Neural progenitor cell (in vitro differentiated cells): ENCODE results near the gene LBR.

Experiments
- CTCF ChIP-seq: fragments of 200-600 bp; sonication (generic); IDR thresholded peaks from 2 replicates; pipeline ENCODE4 v1.5.1; 2017; ENCODE audit warnings: antibody characterized with exemption, mild to moderate bottlenecking
- EZH2 ChIP-seq: fragments of 200-600 bp; sonication (generic); IDR thresholded peaks from 2 replicates; pipeline ENCODE4 v1.6.1; 2017; ENCODE audit warnings: antibody characterized with exemption, mild to moderate bottlenecking, moderate library complexity
- EZH2phosphoT487 ChIP-seq: fragments of 200-600 bp; sonication (generic); IDR thresholded peaks from 2 replicates; pipeline ENCODE4 v1.6.1; 2017; ENCODE audit warnings: antibody characterized with exemption

- no peak for TF ChIP-seq CTCF
- no peak for TF ChIP-seq EZH2
- no peak for TF ChIP-seq EZH2phosphoT487
Observed at GRCh38 chr1:225380691-225381090, 47.1 kb downstream of the LBR start.
